H1 (cell line): ENCODE data around the gene RNU6-1. TPM values are rescaled to one million over a fixed set of nuclear protein-coding genes. Genes with fewer than 3 reads are reported as not detected.

Experiments used
- CTCF ChIP-seq, 3 experiments: IDR thresholded peaks; 1 replicate in 2 of 3; 2 replicates in 1 of 3; pipeline versions ENCODE4 v1.5.1 to v1.6.1; 2011; ENCODE audit warnings: low read length in 3 of 3, mild to moderate bottlenecking in 3 of 3, inconsistent platforms in 2 of 3, low read depth in 1 of 3, moderate library complexity in 1 of 3; ENCODE audit not compliant: insufficient read depth in 1 of 3; ENCODE audit errors: control extremely low read depth in 1 of 3
- EZH2 ChIP-seq: fragments of 200-600 bp; sonication (generic); IDR thresholded peaks from 2 replicates; pipeline ENCODE4 v1.7.1; 2012; ENCODE audit warnings: low read depth, mild to moderate bottlenecking, moderate library complexity, low read length, inconsistent platforms; ENCODE audit not compliant: severe bottlenecking
- SUZ12 ChIP-seq: fragments of 200-600 bp; sonication (generic); IDR thresholded peaks from 2 replicates; pipeline ENCODE4 v1.6.1; 2012; ENCODE audit warnings: mild to moderate bottlenecking, inconsistent platforms, low read length, moderate library complexity, mixed read lengths
- ZNF274 ChIP-seq: IDR thresholded peaks from 2 replicates; pipeline ENCODE4 v1.7.0; 2012; ENCODE audit warnings: low read length, borderline replicate concordance; ENCODE audit errors: extremely low read depth
- polyA plus RNA-seq, 7 experiments: library from polyadenylated mRNA; depleted of rRNA in 3 of 7; stranded (reverse) in 5 of 7; unstranded in 2 of 7; fragments of >200 nt in 5 of 7; fragments of 200-250 nt in 2 of 7; gene quantifications; 1 replicate in 5 of 7; 2 replicates in 1 of 7; 4 replicates in 1 of 7; pipeline versions ENCODE4 v1.2.1 to v1.2.3, GENCODE V29; 2011 to 2013; ENCODE audit warnings: missing spikeins in 2 of 7, mixed read lengths in 2 of 7
- total RNA-seq: library from RNA; stranded (reverse); fragmentation: NEBNext Ultra II Directional; extraction: Animal tissue kit (Norgen Biotek cat#: 25700); gene quantifications from 2 replicates; pipeline ENCODE4 v1.2.1, GENCODE V29; 2021

The RNU6-1 gene
- total and polyA plus RNA-seq, 2 of the 8 experiments (the other 6 are each of a cell fraction or from before 2014, with no cell fraction given), result not detected

GRCh38 chr15:67820122-67820991 lies 19.5 kb downstream of the RNU6-1 start (continued):
- TF ChIP-seq EZH2 (peak; percentile 86), CTCF (IDR thresholded peaks at IDR 0.05; ENCODE audit: control extremely low read depth in 1 of 3, insufficient read depth in 1 of 3, low read depth in 1 of 3, low read length in 3 of 3) (no peak), SUZ12 (peak; percentile 80), ZNF274 (no peak)
